GM12891 (cell line): ENCODE data around the gene CFAP410.

ENCODE experiments used
- POLR2A ChIP-seq: IDR thresholded peaks from 2 replicates; pipeline ENCODE4 v1.6.1; 2011; ENCODE audit warnings: low read depth, low read length, control low read depth
- POLR2AphosphoS5 ChIP-seq: IDR thresholded peaks from 2 replicates; pipeline ENCODE4 v1.6.1; 2011; ENCODE audit warnings: low read depth, low read length, control low read depth
- SPI1 ChIP-seq: IDR thresholded peaks from 2 replicates; pipeline ENCODE4 v1.6.1; 2011; ENCODE audit warnings: low read depth, low read length, control low read depth
- TAF1 ChIP-seq: IDR thresholded peaks from 2 replicates; pipeline ENCODE4 v1.6.1; 2011; ENCODE audit warnings: low read depth, low read length, control low read depth

DNA sequence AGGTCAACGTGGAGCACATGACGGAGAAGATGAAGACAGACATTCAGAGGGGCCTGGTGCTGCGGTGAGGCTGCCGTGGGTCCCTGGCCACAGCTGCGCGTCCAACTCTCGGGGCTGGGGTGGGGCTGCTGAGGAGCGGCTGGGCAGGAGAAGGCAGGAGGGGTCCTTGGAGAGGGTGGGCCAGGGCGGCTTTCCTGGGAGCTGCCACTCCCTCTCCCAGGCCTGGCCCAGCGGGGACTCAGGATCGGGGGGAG is 14.4 kb downstream of the CFAP410 start:
- TF ChIP-seq POLR2AphosphoS5: no peak
- TF ChIP-seq POLR2A: no peak
- no peak for TF ChIP-seq TAF1
- no peak for TF ChIP-seq SPI1
